Muscle layer of duodenum (tissue), 2 donors: ENCODE results near the gene ZNF593OS.

Experiments
- H3K27ac ChIP-seq: one replicate; pipeline ENCODE4 v1.7.0; 2013; ENCODE audit warnings: mild to moderate bottlenecking, low read length
- H3K27me3 ChIP-seq: one replicate; pipeline ENCODE4 v1.7.0; 2013; ENCODE audit warnings: low read depth, mild to moderate bottlenecking, control low read depth, low read length
- H3K36me3 ChIP-seq, 2 donors: one replicate each; pipeline ENCODE4 v1.7.0; 2013; ENCODE audit warnings: low read length in 2 of 2, control low read depth in 1 of 2, mild to moderate bottlenecking in 1 of 2; ENCODE audit not compliant: insufficient read depth in 2 of 2, control insufficient read depth in 1 of 2
- H3K4me1 ChIP-seq, 2 donors: one replicate each; pipeline ENCODE4 v1.7.0; 2013; ENCODE audit warnings: low read length in 2 of 2, mild to moderate bottlenecking in 2 of 2, control low read depth in 1 of 2, moderate library complexity in 1 of 2; ENCODE audit not compliant: insufficient read depth in 2 of 2, control insufficient read depth in 1 of 2
- H3K4me3 ChIP-seq, 2 donors: one replicate each; pipeline ENCODE4 v1.7.0; 2013; ENCODE audit warnings: low read length in 2 of 2, low read depth in 1 of 2, mild to moderate bottlenecking in 1 of 2
- H3K9me3 ChIP-seq, 2 donors: one replicate each; pipeline ENCODE4 v1.7.0; 2013; ENCODE audit warnings: low read length in 2 of 2, control low read depth in 1 of 2, mild to moderate bottlenecking in 1 of 2; ENCODE audit not compliant: control insufficient read depth in 1 of 2
- donor health status: healthy.

ZNF593OS gene

GRCh38 chr1:26197813-26198212 is 26.2 kb upstream of the ZNF593OS start:
- H3K4me3 ChIP-seq, result no peak overlapping the region
- H3K36me3 ChIP-seq, result no peaks in the 10 kb centered on the region
- no peak overlapping the region for H3K27ac ChIP-seq
- H3K4me1 ChIP-seq, result no peaks in the 10 kb centered on the region
- H3K27me3 ChIP-seq, result no peaks in the 10 kb centered on the region
- H3K9me3 ChIP-seq, result no peaks in the 10 kb centered on the region

- no peak overlapping the region for H3K27ac ChIP-seq
- no peak overlapping the region for H3K4me3 ChIP-seq
- H3K9me3 ChIP-seq, result no peaks in the 10 kb centered on the region
- no peaks in the 10 kb centered on the region for H3K27me3 ChIP-seq
- H3K4me1 ChIP-seq, result no peaks in the 10 kb centered on the region
- H3K36me3 ChIP-seq, result no peaks in the 10 kb centered on the region
Observed at GRCh38 chr1:26197301-26197700, 25.7 kb upstream of the ZNF593OS start.

GRCh38 chr1:26195805-26196204 is 24.2 kb upstream of the ZNF593OS start:
- H3K27me3 ChIP-seq, result no peaks in the 10 kb centered on the region
- no peaks in the 10 kb centered on the region for H3K4me1 ChIP-seq
- no peaks in the 10 kb centered on the region for H3K36me3 ChIP-seq
- no peak overlapping the region for H3K4me3 ChIP-seq
- H3K9me3 ChIP-seq, result no peaks in the 10 kb centered on the region
- H3K27ac ChIP-seq, result no peak overlapping the region

GRCh38 chr1:26191739-26192138 is 20.1 kb upstream of the ZNF593OS start:
- Histone ChIP-seq H3K36me3 (no peaks in the 10 kb centered on the region), H3K4me3 (no peak overlapping the region), H3K9me3 (no peaks in the 10 kb centered on the region), H3K27ac (no peak overlapping the region), H3K27me3 (no peaks in the 10 kb centered on the region), H3K4me1 (no peaks in the 10 kb centered on the region)

- H3K4me3 ChIP-seq, result no peak within 1 kb of the TSS
- H3K9me3 ChIP-seq, result no peaks in the 10 kb centered on the region
- H3K36me3 ChIP-seq, result no peaks in the 10 kb centered on the region
- no peaks in the 10 kb centered on the region for H3K27me3 ChIP-seq
- no peak within 1 kb of the TSS for H3K27ac ChIP-seq
- no peaks in the 10 kb centered on the region for H3K4me1 ChIP-seq
Observed at GRCh38 chr1:26190373-26190987, 18.8 kb upstream of the ZNF593OS start, which contains the start of gene CATSPER4. TSS of gene CATSPER4 (plus strand) at chr1:26190602. CDS start at chr1:26190628, 26 bp downstream.

- Histone ChIP-seq H3K4me3 (no peak overlapping the region), H3K9me3 (no peaks in the 10 kb centered on the region), H3K27me3 (no peaks in the 10 kb centered on the region), H3K27ac (no peak overlapping the region), H3K4me1 (no peaks in the 10 kb centered on the region), H3K36me3 (no peaks in the 10 kb centered on the region)
Observed at GRCh38 chr1:26189751-26190275, 18.2 kb upstream of the ZNF593OS start.

- Histone ChIP-seq H3K36me3 (no peaks in the 10 kb centered on the region), H3K27me3 (no peaks in the 10 kb centered on the region), H3K4me3 (no peak overlapping the region), H3K4me1 (no peaks in the 10 kb centered on the region), H3K9me3 (no peaks in the 10 kb centered on the region), H3K27ac (no peak overlapping the region)
Observed at GRCh38 chr1:26189331-26189730, 17.7 kb upstream of the ZNF593OS start.

- H3K27me3 ChIP-seq, result no peaks in the 10 kb centered on the region
- no peak overlapping the region for H3K4me3 ChIP-seq
- no peaks in the 10 kb centered on the region for H3K4me1 ChIP-seq
- H3K36me3 ChIP-seq, result no peaks in the 10 kb centered on the region
- no peaks in the 10 kb centered on the region for H3K9me3 ChIP-seq
- H3K27ac ChIP-seq, result no peak overlapping the region
Observed at GRCh38 chr1:26188477-26188876, 16.8 kb upstream of the ZNF593OS start.

- H3K27me3 ChIP-seq, result no peaks in the 10 kb centered on the region
- no peaks in the 10 kb centered on the region for H3K9me3 ChIP-seq
- no peaks in the 10 kb centered on the region for H3K4me1 ChIP-seq
- H3K36me3 ChIP-seq, result no peaks in the 10 kb centered on the region
- H3K4me3 ChIP-seq, result no peak overlapping the region
- no peak overlapping the region for H3K27ac ChIP-seq
Observed at GRCh38 chr1:26187882-26188281, 16.2 kb upstream of the ZNF593OS start.

GRCh38 chr1:26184883-26185282 is 13.3 kb upstream of the ZNF593OS start:
- Histone ChIP-seq H3K36me3 (no peaks in the 10 kb centered on the region), H3K4me3 (no peak overlapping the region), H3K27ac (no peak overlapping the region), H3K4me1 (no peaks in the 10 kb centered on the region), H3K9me3 (no peaks in the 10 kb centered on the region), H3K27me3 (no peaks in the 10 kb centered on the region)

GRCh38 chr1:26184086-26184485 is 12.5 kb upstream of the ZNF593OS start:
- H3K9me3 ChIP-seq, result no peaks in the 10 kb centered on the region
- H3K4me3 ChIP-seq, result no peak overlapping the region
- no peak overlapping the region for H3K27ac ChIP-seq
- no peaks in the 10 kb centered on the region for H3K27me3 ChIP-seq
- no peaks in the 10 kb centered on the region for H3K36me3 ChIP-seq
- no peaks in the 10 kb centered on the region for H3K4me1 ChIP-seq

GRCh38 chr1:26182383-26182696 is 10.7 kb upstream of the ZNF593OS start:
- no peak overlapping the region for H3K4me3 ChIP-seq
- no peaks in the 10 kb centered on the region for H3K27me3 ChIP-seq
- H3K36me3 ChIP-seq, result no peaks in the 10 kb centered on the region
- no peak overlapping the region for H3K27ac ChIP-seq
- H3K9me3 ChIP-seq, result no peaks in the 10 kb centered on the region
- no peaks in the 10 kb centered on the region for H3K4me1 ChIP-seq
